SJCRH30 (cell line): Measurements from ENCODE around the gene GHDC. TPM values are rescaled to one million over a fixed set of nuclear protein-coding genes. Genes with fewer than 3 reads are reported as not detected.
"Not testable (repeated sequence)": the region's sequence is repeated elsewhere in the genome, so short reads cannot be mapped to it uniquely, and the experiment has no call there.

ENCODE experiments used
- DNase-seq, 2 experiments: peaks; one replicate each; pipeline ENCODE4 v3.0.0-alpha.2; 2015 to 2020
- H3K27ac ChIP-seq: fragments of 250-450 bp; sonication (Bioruptor Pico); 2 replicates; pipeline ENCODE4 v1.5.1; 2020; ENCODE audit warnings: mild to moderate bottlenecking, moderate library complexity
- H3K27me3 ChIP-seq: fragments of 250-450 bp; sonication (Bioruptor Pico); 2 replicates; pipeline ENCODE4 v1.5.1; 2020; ENCODE audit warnings: mild to moderate bottlenecking, moderate library complexity
- H3K36me3 ChIP-seq: fragments of 250-450 bp; sonication (Bioruptor Pico); 2 replicates; pipeline ENCODE4 v1.5.1; 2020; ENCODE audit warnings: mild to moderate bottlenecking, moderate library complexity
- H3K4me1 ChIP-seq: fragments of 250-450 bp; sonication (Bioruptor Pico); 2 replicates; pipeline ENCODE4 v1.5.1; 2020; ENCODE audit warnings: mild to moderate bottlenecking, moderate library complexity
- H3K4me3 ChIP-seq: fragments of 250-450 bp; sonication (Bioruptor Pico); 2 replicates; pipeline ENCODE4 v1.5.1; 2020; ENCODE audit warnings: mild to moderate bottlenecking, moderate library complexity
- H3K9me3 ChIP-seq: fragments of 250-450 bp; sonication (Bioruptor Pico); replicated peaks from 2 replicates; pipeline ENCODE4 v1.5.1; 2020; ENCODE audit warnings: mild to moderate bottlenecking, moderate library complexity
- total RNA-seq: library from RNA; depleted of rRNA; stranded (reverse); fragments of >200 nt; shearing (Covaris generic); gene quantifications from 2 replicates; pipeline ENCODE4 v1.2.3, GENCODE V29; 2014; rRNA removed

The GHDC gene, protein sequence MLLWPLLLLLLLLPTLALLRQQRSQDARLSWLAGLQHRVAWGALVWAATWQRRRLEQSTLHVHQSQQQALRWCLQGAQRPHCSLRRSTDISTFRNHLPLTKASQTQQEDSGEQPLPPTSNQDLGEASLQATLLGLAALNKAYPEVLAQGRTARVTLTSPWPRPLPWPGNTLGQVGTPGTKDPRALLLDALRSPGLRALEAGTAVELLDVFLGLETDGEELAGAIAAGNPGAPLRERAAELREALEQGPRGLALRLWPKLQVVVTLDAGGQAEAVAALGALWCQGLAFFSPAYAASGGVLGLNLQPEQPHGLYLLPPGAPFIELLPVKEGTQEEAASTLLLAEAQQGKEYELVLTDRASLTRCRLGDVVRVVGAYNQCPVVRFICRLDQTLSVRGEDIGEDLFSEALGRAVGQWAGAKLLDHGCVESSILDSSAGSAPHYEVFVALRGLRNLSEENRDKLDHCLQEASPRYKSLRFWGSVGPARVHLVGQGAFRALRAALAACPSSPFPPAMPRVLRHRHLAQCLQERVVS
- total RNA-seq = 6.7 and 9.9 TPM in 2 replicates

- DNase-seq = peak; percentile 84 to 91
- Histone ChIP-seq H3K9me3 (no peaks in the 10 kb centered on the region), H3K36me3 (no peaks in the 10 kb centered on the region), H3K27ac (peak within 1 kb of the TSS; percentile 34), H3K4me3 (peak within 1 kb of the TSS; percentile 72), H3K27me3 (no peaks in the 10 kb centered on the region), H3K4me1 (peaks cover 5% of the 10 kb centered on the region)
These were observed at the start of gene GHDC for GRCh38 chr17:42193969-42194899. GHDC (minus strand) TSS chr17:42194494; CDS start chr17:42193581, 913 bp downstream.

DNA sequence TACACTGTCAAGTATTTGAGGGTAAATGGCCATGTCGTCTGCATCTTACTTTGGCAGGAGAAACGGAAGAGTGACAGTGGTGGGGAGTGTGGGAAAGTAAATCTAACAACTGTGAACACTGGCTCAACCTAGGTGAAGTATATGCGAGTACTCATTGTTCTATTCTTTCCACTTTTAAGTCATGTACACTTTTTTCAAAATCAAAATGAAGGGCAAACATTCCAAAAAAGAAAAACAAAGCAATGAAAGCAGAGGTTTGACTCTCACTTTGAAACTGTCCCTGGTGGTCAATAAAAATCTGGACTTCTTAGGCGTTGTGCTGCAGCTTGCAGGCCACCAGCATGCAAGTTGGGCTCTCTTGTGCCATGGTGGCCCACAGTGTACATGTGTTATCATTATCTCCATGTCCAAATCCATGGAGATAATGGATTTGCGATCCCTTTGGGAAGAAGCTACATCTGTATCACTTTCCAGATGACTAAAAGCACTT lies 49.2 kb upstream of the GHDC start:
- Histone ChIP-seq H3K27ac (no peak overlapping the region), H3K36me3 (no peaks in the 10 kb centered on the region), H3K4me3 (no peak overlapping the region), H3K4me1 (no peaks in the 10 kb centered on the region), H3K27me3 (no peaks in the 10 kb centered on the region), H3K9me3 (no peaks in the 10 kb centered on the region)
- DNase-seq = no peak

DNA sequence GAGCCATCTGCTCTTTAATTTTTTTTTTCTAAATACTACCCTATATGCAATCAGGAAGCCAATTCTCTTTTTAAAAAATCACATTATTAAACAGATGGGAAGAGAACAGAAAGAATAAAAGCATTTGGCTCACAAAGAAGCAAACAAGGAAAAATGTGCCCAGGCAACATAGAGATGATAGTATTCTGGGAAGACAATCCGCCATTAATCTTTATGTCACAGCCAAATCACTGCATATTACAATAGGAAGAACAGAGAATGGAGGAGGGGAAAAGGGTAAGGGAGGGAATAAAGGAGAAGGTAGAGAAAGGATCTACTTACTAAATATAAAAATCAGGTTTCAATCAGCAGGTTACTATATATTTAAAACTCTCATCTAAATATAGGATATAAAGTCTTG lies 47.6 kb upstream of the GHDC start:
- Histone ChIP-seq H3K9me3 (no peaks in the 10 kb centered on the region), H3K27ac (no peak overlapping the region), H3K27me3 (no peaks in the 10 kb centered on the region), H3K4me3 (no peak overlapping the region), H3K4me1 (no peaks in the 10 kb centered on the region), H3K36me3 (no peaks in the 10 kb centered on the region)
- DNase-seq = no peak

GRCh38 chr17:42240863-42241262 lies 46.6 kb upstream of the GHDC start:
- DNase-seq, H3K4me3 ChIP-seq, H3K36me3 ChIP-seq, H3K4me1 ChIP-seq, H3K27me3 ChIP-seq, H3K27ac ChIP-seq, H3K9me3 ChIP-seq: not testable (repeated sequence)

- Histone ChIP-seq H3K27ac (no peak overlapping the region), H3K4me1 (no peaks in the 10 kb centered on the region)
- DNase-seq = no peak
These were observed 45.9 kb upstream of the GHDC start for GRCh38 chr17:42240201-42240600.

GRCh38 chr17:42239576-42239975 lies 45.3 kb upstream of the GHDC start:
- DNase-seq, H3K36me3 ChIP-seq, H3K4me1 ChIP-seq, H3K27ac ChIP-seq, H3K4me3 ChIP-seq, H3K9me3 ChIP-seq, H3K27me3 ChIP-seq: not testable (repeated sequence)

More at GRCh38 chr17:42240201-42240600, 45.9 kb upstream of the GHDC start:
- Histone ChIP-seq H3K27me3 (no peaks in the 10 kb centered on the region), H3K4me3 (no peak overlapping the region), H3K9me3 (no peaks in the 10 kb centered on the region), H3K36me3 (no peaks in the 10 kb centered on the region)

GRCh38 chr17:42236760-42237159 lies 42.5 kb upstream of the GHDC start:
- H3K27me3 ChIP-seq = no peaks in the 10 kb centered on the region
- H3K4me1 ChIP-seq = no peaks in the 10 kb centered on the region
- H3K36me3 ChIP-seq = no peaks in the 10 kb centered on the region
- H3K4me3 ChIP-seq = no peak overlapping the region
- no peak overlapping the region for H3K27ac ChIP-seq
- no peaks in the 10 kb centered on the region for H3K9me3 ChIP-seq
- DNase-seq = no peak

DNA sequence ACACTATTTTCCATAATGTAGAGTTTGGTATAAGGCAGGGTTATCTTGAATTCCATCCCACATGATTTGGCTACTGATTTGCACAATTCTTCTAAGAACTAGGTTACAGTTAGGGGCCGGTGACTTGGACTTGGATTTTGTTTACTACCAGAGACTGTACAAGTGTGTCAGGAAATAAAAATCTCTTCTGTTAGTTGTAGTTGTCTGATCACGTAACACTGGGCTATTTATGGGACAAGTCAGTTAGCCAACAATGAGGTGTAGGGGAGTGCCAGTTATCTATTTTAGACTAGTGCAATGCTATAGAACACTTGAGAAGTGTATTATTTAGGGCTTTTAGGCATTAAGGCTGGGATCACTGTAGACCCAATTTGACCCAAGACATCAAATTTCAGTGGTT lies 39.7 kb upstream of the GHDC start:
- no peaks in the 10 kb centered on the region for H3K9me3 ChIP-seq
- DNase-seq = no peak
- no peaks in the 10 kb centered on the region for H3K36me3 ChIP-seq
- H3K27me3 ChIP-seq = no peaks in the 10 kb centered on the region
- no peaks in the 10 kb centered on the region for H3K4me1 ChIP-seq
- H3K4me3 ChIP-seq = no peak overlapping the region
- no peak overlapping the region for H3K27ac ChIP-seq

- DNase-seq = no peak
These were observed 38.9 kb upstream of the GHDC start for GRCh38 chr17:42233156-42233555.

DNA sequence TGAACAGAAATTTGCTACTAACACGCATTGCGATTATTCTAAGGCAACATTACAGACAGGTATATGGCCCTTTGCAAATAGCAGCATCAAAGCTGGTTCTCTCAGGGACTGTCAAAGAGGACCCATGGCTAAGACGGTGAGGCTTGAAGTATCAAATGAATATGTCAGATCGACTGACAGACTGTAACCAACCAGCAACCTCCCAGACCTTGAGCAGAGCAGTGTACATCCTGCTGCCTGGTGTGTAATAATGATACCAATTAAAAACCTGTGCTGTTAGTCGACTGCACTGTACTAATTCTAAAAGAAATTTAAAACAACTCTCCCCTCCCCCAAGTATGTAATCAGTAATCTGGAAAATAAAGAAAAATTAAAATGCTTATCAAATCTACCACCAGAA lies 35.9 kb upstream of the GHDC start:
- Histone ChIP-seq H3K4me3 (no peak overlapping the region), H3K9me3 (no peaks in the 10 kb centered on the region), H3K36me3 (no peaks in the 10 kb centered on the region), H3K4me1 (peaks cover 5% of the 10 kb centered on the region), H3K27me3 (no peaks in the 10 kb centered on the region), H3K27ac (no peak overlapping the region)
- no peak for DNase-seq

More at GRCh38 chr17:42233156-42233555, 38.9 kb upstream of the GHDC start:
- peaks cover 5% of the 10 kb centered on the region for H3K4me1 ChIP-seq
- H3K36me3 ChIP-seq = no peaks in the 10 kb centered on the region
- H3K27me3 ChIP-seq = no peaks in the 10 kb centered on the region
- H3K27ac ChIP-seq = no peak overlapping the region
- no peak overlapping the region for H3K4me3 ChIP-seq
- H3K9me3 ChIP-seq = no peaks in the 10 kb centered on the region

GRCh38 chr17:42227849-42228700 lies 33.8 kb upstream of the GHDC start:
- no peak overlapping the region for H3K27ac ChIP-seq
- no peaks in the 10 kb centered on the region for H3K9me3 ChIP-seq
- no peaks in the 10 kb centered on the region for H3K27me3 ChIP-seq
- no peak overlapping the region for H3K4me3 ChIP-seq
- DNase-seq = peak in 1 of 2 experiments; percentile 30
- H3K36me3 ChIP-seq = no peaks in the 10 kb centered on the region
- H3K4me1 ChIP-seq = peaks cover 5% of the 10 kb centered on the region

GRCh38 chr17:42225646-42226045 lies 31.4 kb upstream of the GHDC start:
- Histone ChIP-seq H3K27ac (no peak overlapping the region), H3K36me3 (no peaks in the 10 kb centered on the region; the same call in 1 of the 2 replicates), H3K4me3 (no peak overlapping the region), H3K4me1 (peaks cover 5% of the 10 kb centered on the region), H3K27me3 (no peaks in the 10 kb centered on the region), H3K9me3 (no peaks in the 10 kb centered on the region)
- no peak for DNase-seq

- DNase-seq = no peak
- peaks cover 13% of the 10 kb centered on the region for H3K4me1 ChIP-seq
- H3K27ac ChIP-seq = no peak overlapping the region
- H3K36me3 ChIP-seq = no peaks in the 10 kb centered on the region; the same call in 1 of the 2 replicates
- H3K27me3 ChIP-seq = no peaks in the 10 kb centered on the region
- H3K4me3 ChIP-seq = no peak overlapping the region
- no peaks in the 10 kb centered on the region for H3K9me3 ChIP-seq
These were observed 30.4 kb upstream of the GHDC start for GRCh38 chr17:42224651-42225050.
